HepG2 (cell line): Measurements from ENCODE around the gene DSCAM. TPM values are rescaled to one million over a fixed set of nuclear protein-coding genes. Genes with fewer than 3 reads are reported as not detected.

Experiments
- ATAC-seq: fragments of 200-7000 bp; cut with Tn5 transposase; 3 replicates; pipeline ENCODE4 v1.9.1; 2020; ENCODE audit warnings: mild to moderate bottlenecking, moderate library complexity
- BruUV-seq: library from RNA; stranded (reverse); fragments of 400-500 nt; replicated peaks from 2 replicates; lab custom pipeline; 2021; lab: Mats Ljungman, UMichigan
- CTCF ChIA-PET: fragments of 300-600 bp; formaldehyde crosslinking; extraction: SDS; loops from one replicate; lab custom pipeline; 2021; ENCODE audit warnings: low total read pairs, inconsistent platforms, low intra/inter-chr PET ratio; lab: Yijun Ruan, JAX
- POLR2A ChIA-PET: fragments of 350-600 bp; sonication (Branson Sonifier 250); formaldehyde crosslinking; loops from one replicate; lab custom pipeline; 2020; ENCODE audit warnings: antibody characterized with exemption, inconsistent platforms; lab: Yijun Ruan, JAX
- DNase-seq: peaks from one replicate; pipeline ENCODE4 v3.0.0-alpha.2; 2015; ENCODE audit warnings: low spot score
- FAIRE-seq: peaks from 3 replicates; lab custom pipeline; 2011; peaks lifted over from hg19 to GRCh38; lab: Jason Lieb, UNC
- H2AFZ ChIP-seq: one replicate; pipeline ENCODE4 v1.6.1; 2011; ENCODE audit warnings: low read length, inconsistent platforms
- H3K27ac ChIP-seq: fragments of 300-600 bp; 3 replicates; pipeline ENCODE4 v1.8.0; 2011; ENCODE audit warnings: mixed run types, mild to moderate bottlenecking, mixed read lengths, low read length, inconsistent platforms; ENCODE audit not compliant: insufficient read depth; ENCODE audit errors: extremely low read length
- H3K27me3 ChIP-seq, 2 experiments: fragments of 200-600 bp in 1 of 2; 2 replicates in 1 of 2; 3 replicates in 1 of 2; pipeline versions ENCODE4 v1.6.0 to v1.8.0; 2011; ENCODE audit warnings: low read length in 2 of 2, mild to moderate bottlenecking in 2 of 2, moderate library complexity in 2 of 2, inconsistent platforms in 1 of 2; ENCODE audit not compliant: insufficient read depth in 2 of 2, control insufficient read depth in 1 of 2
- H3K36me3 ChIP-seq, 2 experiments: fragments of 200-600 bp in 1 of 2; replicated peaks in 1 of 2; 2 replicates in 1 of 2; 3 replicates in 1 of 2; pipeline versions ENCODE4 v1.5.1 to v1.8.0; 2011; ENCODE audit warnings: low read length in 2 of 2, inconsistent platforms in 1 of 2; ENCODE audit not compliant: insufficient read depth in 2 of 2, control insufficient read depth in 1 of 2
- H3K4me1 ChIP-seq: 2 replicates; pipeline ENCODE4 v1.5.1; 2012; ENCODE audit warnings: low read length, inconsistent platforms; ENCODE audit not compliant: insufficient read depth
- H3K4me2 ChIP-seq: 2 replicates; pipeline ENCODE4 v1.6.0; 2011; ENCODE audit warnings: low read depth, low read length, inconsistent platforms
- H3K4me3 ChIP-seq, 3 experiments: fragments of 200-600 bp in 1 of 3; sonication (generic), shearing (Covaris generic) in 1 of 3; replicated peaks in 1 of 3; 2 replicates each; pipeline ENCODE4 v1.5.1; 2011 to 2016; ENCODE audit warnings: low read length in 3 of 3, inconsistent platforms in 2 of 3, low read depth in 2 of 3, mild to moderate bottlenecking in 2 of 3, control low read depth in 1 of 3, mixed read lengths in 1 of 3; ENCODE audit not compliant: insufficient read depth in 1 of 3
- H3K79me2 ChIP-seq: one replicate; pipeline ENCODE4 v1.6.1; 2011; ENCODE audit warnings: low read length, inconsistent platforms; ENCODE audit not compliant: insufficient read depth
- H3K9ac ChIP-seq: 2 replicates; pipeline ENCODE4 v1.6.0; 2011; ENCODE audit warnings: mild to moderate bottlenecking, low read depth, low read length, inconsistent platforms; ENCODE audit not compliant: insufficient read depth
- H3K9me3 ChIP-seq: 2 replicates; pipeline ENCODE4 v1.5.1; 2012; ENCODE audit warnings: mild to moderate bottlenecking, low read length
- H4K20me1 ChIP-seq: 2 replicates; pipeline ENCODE4 v1.6.0; 2011; ENCODE audit warnings: inconsistent platforms, mild to moderate bottlenecking, low read length, moderate library complexity; ENCODE audit not compliant: insufficient read depth
- AGO2 ChIP-seq: fragments of 200-400 bp; formaldehyde crosslinking; optimal IDR thresholded peaks from 2 replicates; pipeline ENCODE3; 2017; ENCODE audit warnings: mild to moderate bottlenecking, low read depth, low read length, moderate library complexity
- CEBPB ChIP-seq: IDR thresholded peaks from 2 replicates; pipeline ENCODE4 v1.6.1; 2011; ENCODE audit warnings: low read depth, low read length, improper control_type of control experiment, borderline replicate concordance
- DR1 ChIP-seq: sonication (generic); formaldehyde crosslinking; IDR thresholded peaks from 2 replicates; pipeline ENCODE4 v1.8.0; 2021; ENCODE audit warnings: mild to moderate bottlenecking, missing genetic modification reagents, inconsistent platforms
- RXRB ChIP-seq: IDR thresholded peaks from 2 replicates; pipeline ENCODE4 v1.6.1; 2016; ENCODE audit warnings: borderline replicate concordance, missing genetic modification reagents, missing compliant biosample characterization
- STAG1 ChIP-seq: sonication (generic); formaldehyde crosslinking; IDR thresholded peaks from 2 replicates; pipeline ENCODE4 v1.4.0; 2020; ENCODE audit warnings: missing genetic modification reagents
- TBX3 ChIP-seq: fragments of 450-650 bp; IDR thresholded peaks from 2 replicates; pipeline ENCODE4 v1.6.1; 2017; ENCODE audit warnings: antibody characterized with exemption, mild to moderate bottlenecking, inconsistent platforms, borderline replicate concordance
- ZFAT ChIP-seq: sonication (generic); formaldehyde crosslinking; conservative IDR thresholded peaks from 2 replicates; pipeline ENCODE4 v1.8.1; 2023; ENCODE audit warnings: missing genetic modification reagents, inconsistent platforms
- ZNF552 ChIP-seq: sonication (generic); formaldehyde crosslinking; IDR thresholded peaks from 2 replicates; pipeline ENCODE4 v1.9.0; 2022; ENCODE audit warnings: missing genetic modification reagents, mild to moderate bottlenecking, borderline replicate concordance
- ZNF616 ChIP-seq: sonication (generic); formaldehyde crosslinking; IDR thresholded peaks from 2 replicates; pipeline ENCODE4 v1.5.0; 2020; ENCODE audit warnings: low read depth, mild to moderate bottlenecking, missing genetic modification reagents
- ZNF841 ChIP-seq: sonication (generic); formaldehyde crosslinking; IDR thresholded peaks from 2 replicates; pipeline ENCODE4 v1.8.1; 2023; ENCODE audit warnings: missing genetic modification reagents, borderline replicate concordance
- WGBS: methylation state at CpG from one replicate; pipeline ENCODE4 v1.1.6; 2017; ENCODE audit warnings: low lambda C conversion rate; 5-methylcytosine and 5-hydroxymethylcytosine counted together
- in situ Hi-C: cut with HindIII; loops from 2 replicates; pipeline ENCODE4 v1.10.0; 2017; ENCODE audit warnings: low pct_unique_long_range_greater_than_20kb; ENCODE audit not compliant: extremely low pct_ligation_motif_present
- intact Hi-C: fragments of 100-400 bp; cut with micrococcal nuclease; formaldehyde crosslinking; loops from one replicate; pipeline ENCODE4 v1.10.0; 2022; ENCODE audit not compliant: unreplicated experiment
- polyA plus RNA-seq, 8 experiments: library from polyadenylated mRNA; depleted of rRNA in 3 of 8; stranded (reverse) in 7 of 8; unstranded in 1 of 8; fragments of >200 nt; fragmentation: Illumina TruSeq in 4 of 8; extraction: Trizol in 4 of 8; gene quantifications; 2 replicates each; pipeline versions ENCODE4 v1.2.1 to v1.2.3, GENCODE V29; 2011 to 2016; ENCODE audit warnings: low read depth in 4 of 8, missing spikeins in 1 of 8, mixed read lengths in 1 of 8; ENCODE audit not compliant: insufficient read depth in 1 of 8
- total RNA-seq, 5 experiments: library from RNA; depleted of rRNA; stranded (reverse); fragments of >200 nt; fragmentation: Illumina TruSeq; extraction: Trizol; gene quantifications; 2 replicates each; pipeline ENCODE4 v1.2.3, GENCODE V29; 2016; ENCODE audit warnings: low read depth in 1 of 5
- TF ChIP-seq, protein P1 (sequence below): IDR thresholded peaks from 2 replicates; pipeline ENCODE4 v1.6.1; 2016; ENCODE audit warnings: control low read depth

Gene DSCAM
- total and polyA plus RNA-seq, 2 of the 13 experiments (the other 11 are each of a cell fraction or from before 2014, with no cell fraction given) = not detected

DNA sequence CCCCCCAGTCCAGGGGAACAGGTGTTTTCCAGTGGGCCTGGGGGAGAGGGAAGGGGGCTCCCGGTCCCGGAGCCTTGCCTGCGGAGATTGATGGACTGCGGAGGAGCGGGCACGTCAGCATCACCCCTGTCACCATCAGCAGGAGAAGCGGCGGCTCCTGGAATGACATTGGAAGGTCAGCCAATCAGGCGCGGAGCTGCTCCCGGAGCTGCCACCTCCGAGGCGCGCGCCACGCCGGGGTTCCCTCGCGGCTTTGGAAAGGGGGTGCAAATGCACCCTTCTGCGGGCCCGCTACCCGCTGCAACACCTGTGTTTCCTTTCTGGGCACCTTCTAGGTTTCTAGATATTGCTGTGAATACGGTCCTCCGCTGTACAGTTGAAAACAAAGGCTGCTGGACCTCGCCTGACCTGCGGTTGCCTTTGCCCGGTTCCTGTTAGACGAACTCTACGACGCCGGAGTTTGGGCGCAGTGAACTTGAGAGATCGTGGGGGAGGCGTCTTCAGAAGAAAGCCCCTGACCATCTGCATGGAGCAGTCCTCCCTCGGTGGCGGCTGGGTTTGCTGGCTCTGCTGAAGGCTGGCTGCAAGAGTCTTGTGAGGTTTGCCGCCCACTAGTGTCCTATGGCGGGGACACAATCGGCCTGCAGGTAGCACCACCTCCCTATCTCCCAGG is 5.3 kb downstream of the DSCAM start (continued):
- TF ChIP-seq RXRB (CRISPR knock-in tag) = no peak
- TF ChIP-seq, protein P1, sequence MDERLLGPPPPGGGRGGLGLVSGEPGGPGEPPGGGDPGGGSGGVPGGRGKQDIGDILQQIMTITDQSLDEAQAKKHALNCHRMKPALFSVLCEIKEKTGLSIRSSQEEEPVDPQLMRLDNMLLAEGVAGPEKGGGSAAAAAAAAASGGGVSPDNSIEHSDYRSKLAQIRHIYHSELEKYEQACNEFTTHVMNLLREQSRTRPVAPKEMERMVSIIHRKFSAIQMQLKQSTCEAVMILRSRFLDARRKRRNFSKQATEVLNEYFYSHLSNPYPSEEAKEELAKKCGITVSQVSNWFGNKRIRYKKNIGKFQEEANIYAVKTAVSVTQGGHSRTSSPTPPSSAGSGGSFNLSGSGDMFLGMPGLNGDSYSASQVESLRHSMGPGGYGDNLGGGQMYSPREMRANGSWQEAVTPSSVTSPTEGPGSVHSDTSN = no peak
- no peak for TF ChIP-seq ZNF552 (CRISPR knock-in tag)
- no peak for TF ChIP-seq DR1 (CRISPR knock-in tag)
- no peak for TF ChIP-seq ZNF841 (CRISPR knock-in tag)
- TF ChIP-seq STAG1 (CRISPR knock-in tag) = peak; percentile 58
- TF ChIP-seq ZFAT (CRISPR knock-in tag) = no peak
- TF ChIP-seq TBX3 = no peak
- TF ChIP-seq AGO2 = no peak

DNA sequence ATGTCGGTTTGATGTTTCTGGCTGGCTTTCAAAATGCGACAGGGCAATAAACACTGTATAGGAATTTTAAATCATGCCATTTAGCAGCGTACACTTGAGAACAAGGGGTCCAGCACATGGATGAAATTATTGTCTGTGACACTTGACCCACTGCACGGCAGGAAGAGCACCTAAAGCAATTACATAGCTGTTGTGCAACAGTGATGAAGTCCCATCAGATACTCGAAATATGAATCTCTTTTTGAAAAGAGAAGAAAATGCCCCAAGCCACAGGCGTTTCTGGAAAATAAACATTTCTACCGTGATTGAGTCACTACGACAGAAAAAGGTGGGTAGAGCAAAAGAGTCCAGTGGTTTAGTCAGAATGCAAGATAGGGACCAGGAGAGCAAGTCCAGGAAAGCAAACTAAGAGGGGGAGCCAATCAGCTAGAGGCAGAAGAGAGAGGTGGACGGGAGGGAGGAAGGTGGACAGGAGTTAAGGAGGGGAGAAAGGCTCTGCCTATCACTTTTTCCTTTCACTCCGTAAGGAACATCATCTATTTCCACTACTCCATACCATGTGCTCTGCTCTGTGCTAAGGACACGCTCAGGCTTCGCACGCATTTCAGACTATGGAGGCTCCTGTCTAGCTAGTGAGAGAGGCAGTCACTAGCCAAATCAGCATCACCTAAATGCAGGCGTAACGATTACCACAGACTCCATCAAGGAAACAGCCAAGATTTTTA is 6.4 kb downstream of the DSCAM start:
- intact Hi-C loops = loop anchor here (5.0 kb wide), 1 partner anchor 698 kb away; no protein-coding TSS in a partner anchor
- no TSS peak for BruUV-seq

More for the DNA sequence above, 6.4 kb downstream of the DSCAM start:
- no peak for DNase-seq
- no peaks in the 10 kb centered on the region for H3K4me1 ChIP-seq
- H4K20me1 ChIP-seq = no peaks in the 10 kb centered on the region
- no peaks in the 10 kb centered on the region for H3K36me3 ChIP-seq
- no peak for FAIRE-seq
- no peak overlapping the region for H3K9ac ChIP-seq
- in situ Hi-C loops = no loop called here
- POLR2A ChIA-PET = no interaction called here
- H3K79me2 ChIP-seq = no peaks in the 10 kb centered on the region
- no peaks in the 10 kb centered on the region; a peak in 3 of 5 replicates for H3K27me3 ChIP-seq
- no peak overlapping the region for H3K4me3 ChIP-seq
- no peak overlapping the region for H3K4me2 ChIP-seq
- no peak overlapping the region for H2AFZ ChIP-seq
- ATAC-seq = no peak
- H3K27ac ChIP-seq = no peak overlapping the region
- WGBS = 27% methylated on average over 15 of the region's 15 CpGs
- H3K9me3 ChIP-seq = no peaks in the 10 kb centered on the region
- CTCF ChIA-PET = no interaction called here
- no peak for TF ChIP-seq ZNF616
- TF ChIP-seq CEBPB = 0 out of 2 replicates have a peak, but pooled peaks have one; percentile 20
